ENCODE results near the gene SHE. TPM values are rescaled to one million over a fixed set of nuclear protein-coding genes. Genes with fewer than 3 reads are reported as not detected.

The SHE gene
- total RNA-seq, 4 donors from 2014 or later = 11.6 to 55.0 (median 25.8) TPM

- TF ChIP-seq, protein P1, sequence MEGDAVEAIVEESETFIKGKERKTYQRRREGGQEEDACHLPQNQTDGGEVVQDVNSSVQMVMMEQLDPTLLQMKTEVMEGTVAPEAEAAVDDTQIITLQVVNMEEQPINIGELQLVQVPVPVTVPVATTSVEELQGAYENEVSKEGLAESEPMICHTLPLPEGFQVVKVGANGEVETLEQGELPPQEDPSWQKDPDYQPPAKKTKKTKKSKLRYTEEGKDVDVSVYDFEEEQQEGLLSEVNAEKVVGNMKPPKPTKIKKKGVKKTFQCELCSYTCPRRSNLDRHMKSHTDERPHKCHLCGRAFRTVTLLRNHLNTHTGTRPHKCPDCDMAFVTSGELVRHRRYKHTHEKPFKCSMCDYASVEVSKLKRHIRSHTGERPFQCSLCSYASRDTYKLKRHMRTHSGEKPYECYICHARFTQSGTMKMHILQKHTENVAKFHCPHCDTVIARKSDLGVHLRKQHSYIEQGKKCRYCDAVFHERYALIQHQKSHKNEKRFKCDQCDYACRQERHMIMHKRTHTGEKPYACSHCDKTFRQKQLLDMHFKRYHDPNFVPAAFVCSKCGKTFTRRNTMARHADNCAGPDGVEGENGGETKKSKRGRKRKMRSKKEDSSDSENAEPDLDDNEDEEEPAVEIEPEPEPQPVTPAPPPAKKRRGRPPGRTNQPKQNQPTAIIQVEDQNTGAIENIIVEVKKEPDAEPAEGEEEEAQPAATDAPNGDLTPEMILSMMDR (IDR thresholded peaks at IDR 0.05; ENCODE audit: low read depth) = no peak
Measured at GRCh38 chr1:154433161-154433764, 68.9 kb downstream of the SHE start.

GRCh38 chr1:154431586-154432373, 70.4 kb downstream of the SHE start:
- TF ChIP-seq, protein P1 (IDR thresholded peaks at IDR 0.05; ENCODE audit: low read depth) = no peak

- TF ChIP-seq, protein P1 (IDR thresholded peaks at IDR 0.05; ENCODE audit: low read depth) = no peak
Measured at GRCh38 chr1:154430903-154431302, 71.3 kb downstream of the SHE start.

DNA sequence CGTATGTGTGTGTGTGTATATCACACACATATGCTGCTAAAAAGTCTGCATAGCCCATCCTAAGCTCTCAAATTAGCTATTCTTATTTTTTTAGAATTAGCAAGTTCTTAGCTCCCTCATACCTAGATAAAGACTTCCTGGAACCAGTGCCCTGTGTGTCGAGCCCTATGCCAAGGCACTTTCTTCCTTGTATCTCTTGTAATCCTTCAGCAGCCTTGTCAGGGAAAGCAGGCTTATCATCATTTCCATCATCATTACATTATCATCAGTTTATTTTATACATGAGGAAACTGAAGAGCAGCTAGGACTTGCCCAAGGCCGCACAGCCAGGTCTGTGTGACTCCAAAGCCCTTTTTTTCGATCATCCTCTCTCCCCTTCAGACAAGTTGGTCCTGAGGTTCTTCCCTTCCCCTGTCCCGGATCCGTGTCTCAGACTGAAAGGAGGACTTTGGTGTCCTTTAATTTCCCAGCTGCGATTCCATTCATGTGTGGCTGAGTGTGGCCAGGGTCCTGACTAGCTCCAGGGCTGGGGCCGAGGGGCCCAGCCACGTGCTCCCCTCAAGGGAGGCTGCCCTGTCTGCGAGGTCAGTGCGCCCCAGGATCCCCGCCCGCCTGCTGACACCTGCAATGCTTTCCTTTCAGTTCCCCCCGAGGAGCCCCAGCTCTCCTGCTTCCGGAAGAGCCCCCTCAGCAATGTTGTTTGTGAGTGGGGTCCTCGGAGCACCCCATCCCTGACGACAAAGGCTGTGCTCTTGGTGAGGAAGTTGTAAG, 72.2 kb downstream of the SHE start:
- TF ChIP-seq, protein P1 (IDR thresholded peaks at IDR 0.05; ENCODE audit: low read depth) = no peak

Other genes with a start within 250 kb of the SHE start
- gene HAX1, start 229.8 kb downstream of the SHE start, total RNA-seq = 100 to 1,000 TPM in 1 of 4 donors, 10 to 100 TPM in 3; 84.9 to 105 (median 89.9) TPM
- not detected for gene AQP10, start 181.3 kb downstream of the SHE start, total RNA-seq
- 10 to 100 TPM; 39.6 to 46.5 (median 44.6) TPM for gene ATP8B2, start 176.9 kb downstream of the SHE start, total RNA-seq
- gene IL6R, start 97.1 kb downstream of the SHE start, total RNA-seq = 10 to 100 TPM; 24.4 to 39.4 (median 27.8) TPM
- gene TDRD10, start 193 bp downstream of the SHE start, total RNA-seq = 1 to 10 TPM; 3.7 to 9.0 (median 7.0) TPM
- gene UBE2Q1, start 56.2 kb upstream of the SHE start, total RNA-seq = 10 to 100 TPM; 18.5 to 42.2 (median 24.7) TPM
- gene CHRNB2, start 65.4 kb upstream of the SHE start, total RNA-seq = not detected
- gene ADAR, start 105.8 kb upstream of the SHE start, total RNA-seq = 100 to 1,000 TPM in 1 of 4 donors, 10 to 100 TPM in 3; 66.5 to 104 (median 78.6) TPM

Measured in subcutaneous adipose tissue (tissue), 4 donors.